Measurements from ENCODE around the gene KCNAB2.

DNA sequence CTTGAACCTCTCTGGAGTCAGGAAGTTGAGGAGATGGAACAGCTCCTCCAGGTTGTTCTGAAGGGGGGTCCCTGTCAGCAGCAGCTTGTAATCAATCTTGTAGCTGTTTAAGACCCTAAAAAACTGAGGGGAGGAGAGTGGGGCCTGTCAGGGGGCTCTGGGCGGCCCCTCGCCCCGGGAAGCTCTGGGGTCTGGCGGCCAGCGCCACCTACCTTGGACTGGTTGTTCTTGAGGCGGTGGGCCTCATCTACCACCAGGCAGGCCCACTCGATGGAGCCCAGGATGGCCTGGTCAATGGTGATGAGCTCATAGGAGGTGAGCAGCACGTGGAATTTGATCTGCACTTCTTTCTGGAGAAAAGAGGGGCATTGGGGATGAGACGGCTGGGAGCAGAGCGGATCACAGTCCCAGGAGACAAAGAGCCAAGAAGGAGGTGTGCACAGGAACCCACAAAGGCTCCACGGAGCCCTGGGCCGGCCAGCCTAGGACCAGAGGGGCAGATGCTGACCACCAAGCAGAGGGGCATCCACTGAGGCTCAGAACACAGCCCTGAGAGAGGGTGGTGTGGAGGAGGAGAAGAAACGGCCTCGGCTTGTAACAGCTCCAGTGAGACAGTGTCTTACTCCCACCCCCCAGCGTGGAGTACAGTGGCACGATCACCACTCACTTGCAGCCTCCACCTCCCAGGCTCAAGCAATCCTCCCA is 91.0 kb downstream of the KCNAB2 start:
- no peak for TF ChIP-seq CTCF (IDR thresholded peaks at IDR 0.05)
- TF ChIP-seq POLR2A (IDR thresholded peaks at IDR 0.05), result no peak

Data from right lobe of liver (tissue), 4 donors.